GM12878 (cell line): Measurements from ENCODE around the gene MCTS1. TPM values are rescaled to one million over a fixed set of nuclear protein-coding genes. Genes with fewer than 3 reads are reported as not detected.

Experiments
- ATAC-seq: fragments of 200-7000 bp; cut with Tn5 transposase; 3 replicates; pipeline ENCODE4 v1.9.1; 2020; ENCODE audit warnings: mild to moderate bottlenecking, moderate library complexity
- BruUV-seq: library from RNA; stranded (reverse); fragments of 400-500 nt; replicated peaks from 2 replicates; lab custom pipeline; 2021; lab: Mats Ljungman, UMichigan
- CTCF ChIA-PET: fragments of 300-600 bp; sonication (Branson Sonifier 250); formaldehyde crosslinking; extraction: SDS; loops from one replicate; lab custom pipeline; 2021; ENCODE audit warnings: inconsistent platforms; lab: Yijun Ruan, JAX
- POLR2A ChIA-PET: fragments of 350-600 bp; formaldehyde crosslinking; extraction: SDS; loops from one replicate; lab custom pipeline; 2021; ENCODE audit warnings: inconsistent platforms; lab: Charles Lee
- RAD21 ChIA-PET: fragments of 300-600 bp; sonication (Branson Sonifier 250); formaldehyde crosslinking; loops from one replicate; lab custom pipeline; 2023; ENCODE audit warnings: antibody characterized with exemption; ENCODE audit not compliant: unreplicated experiment; lab: Charles Lee
- SMC1A ChIA-PET: fragments of 300-600 bp; sonication (Branson Sonifier 250); formaldehyde crosslinking; loops from one replicate; lab custom pipeline; 2023; ENCODE audit not compliant: unreplicated experiment, uncharacterized antibody; lab: Charles Lee
- DNase-seq: peaks from one replicate; pipeline ENCODE4 v3.0.0-alpha.2; 2011; ENCODE audit warnings: low read depth, low spot score
- FAIRE-seq: peaks from 3 replicates; lab custom pipeline; 2011; peaks lifted over from hg19 to GRCh38; lab: Jason Lieb, UNC
- H2AFZ ChIP-seq: 2 replicates; pipeline ENCODE4 v1.6.0; 2011; ENCODE audit warnings: low read depth, low read length, control low read depth; ENCODE audit not compliant: control insufficient read depth
- H3K27ac ChIP-seq: 2 replicates; pipeline ENCODE4 v1.5.1; 2011; ENCODE audit warnings: control low read depth; ENCODE audit not compliant: control insufficient read depth, insufficient read depth
- H3K27me3 ChIP-seq, 2 experiments: replicated peaks in 1 of 2; 2 replicates each; pipeline versions ENCODE4 v1.6.0 to v1.6.1; 2011; ENCODE audit warnings: low read length in 1 of 2; ENCODE audit not compliant: control insufficient read depth in 2 of 2, insufficient read depth in 2 of 2
- H3K36me3 ChIP-seq, 2 experiments: 2 replicates each; pipeline ENCODE4 v1.5.1; 2011; ENCODE audit warnings: low read length in 1 of 2; ENCODE audit not compliant: control insufficient read depth in 2 of 2, insufficient read depth in 2 of 2
- H3K4me1 ChIP-seq: 2 replicates; pipeline ENCODE4 v1.6.1; 2011; ENCODE audit warnings: mild to moderate bottlenecking, low read length, moderate library complexity, mixed read lengths; ENCODE audit not compliant: control insufficient read depth, insufficient read depth
- H3K4me2 ChIP-seq: 2 replicates; pipeline ENCODE4 v1.6.0; 2011; ENCODE audit warnings: control low read depth; ENCODE audit not compliant: control insufficient read depth, insufficient read depth
- H3K4me3 ChIP-seq: fragments of 200-600 bp; sonication (generic); 2 replicates; pipeline ENCODE4 v1.5.1; 2016
- H3K79me2 ChIP-seq: 2 replicates; pipeline ENCODE4 v1.6.0; 2011; ENCODE audit warnings: low read length; ENCODE audit not compliant: control insufficient read depth, insufficient read depth
- H3K9ac ChIP-seq: 2 replicates; pipeline ENCODE4 v1.8.0; 2011; ENCODE audit warnings: low read length, control low read depth, mixed read lengths; ENCODE audit not compliant: control insufficient read depth, insufficient read depth
- H3K9me3 ChIP-seq: replicated peaks from 3 replicates; pipeline ENCODE4 v1.5.1; 2011; ENCODE audit warnings: mild to moderate bottlenecking, low read length; ENCODE audit not compliant: control insufficient read depth, insufficient read depth
- H4K20me1 ChIP-seq: 2 replicates; pipeline ENCODE4 v1.6.0; 2011; ENCODE audit not compliant: control insufficient read depth, insufficient read depth
- FOXK2 ChIP-seq: fragments of 450-650 bp; IDR thresholded peaks from 2 replicates; pipeline ENCODE4 v1.6.1; 2017; ENCODE audit warnings: mild to moderate bottlenecking, moderate library complexity
- FOXM1 ChIP-seq: IDR thresholded peaks from 2 replicates; pipeline ENCODE4 v1.6.1; 2012; ENCODE audit warnings: low read depth, mild to moderate bottlenecking, inconsistent platforms, low read length, moderate library complexity
- HDGF ChIP-seq: fragments of 450-650 bp; IDR thresholded peaks from 2 replicates; pipeline ENCODE4 v1.6.1; 2016; ENCODE audit warnings: antibody characterized with exemption
- MEF2A ChIP-seq: IDR thresholded peaks from 2 replicates; pipeline ENCODE4 v1.6.1; 2011; ENCODE audit warnings: low read depth, mild to moderate bottlenecking, low read length, moderate library complexity; ENCODE audit not compliant: insufficient read depth
- MEF2B ChIP-seq: fragments of 450-650 bp; IDR thresholded peaks from 2 replicates; pipeline ENCODE4 v1.6.1; 2018; ENCODE audit warnings: mild to moderate bottlenecking, moderate library complexity; ENCODE audit not compliant: partially characterized antibody, poor library complexity, severe bottlenecking
- PKNOX1 ChIP-seq: fragments of 450-650 bp; IDR thresholded peaks from 2 replicates; pipeline ENCODE4 v1.6.1; 2016; ENCODE audit warnings: mild to moderate bottlenecking
- SMAD5 ChIP-seq: IDR thresholded peaks from 2 replicates; pipeline ENCODE4 v1.6.1; 2016; ENCODE audit warnings: antibody characterized with exemption, low read depth
- STAT1 ChIP-seq: fragments of 450-650 bp; conservative IDR thresholded peaks from 2 replicates; pipeline ENCODE4 v1.6.1; 2014; ENCODE audit warnings: antibody characterized with exemption, mild to moderate bottlenecking
- TCF3 ChIP-seq: IDR thresholded peaks from 2 replicates; pipeline ENCODE4 v1.6.1; 2012; ENCODE audit warnings: low read depth, mild to moderate bottlenecking, low read length, borderline replicate concordance; ENCODE audit not compliant: insufficient read depth
- WGBS: methylation state at CpG from one replicate; pipeline ENCODE4 v1.1.6; 2016; ENCODE audit warnings: low lambda C conversion rate; ENCODE audit not compliant: insufficient replicate concordance, insufficient coverage; ENCODE audit errors: missing lambda C conversion rate; 5-methylcytosine and 5-hydroxymethylcytosine counted together
- in situ Hi-C: fragments of 300-500 bp; cut with MboI; formaldehyde crosslinking; loops from 9 replicates; pipeline ENCODE4 v1.14.3; 2018; ENCODE audit warnings: mixed read lengths
- intact Hi-C: fragments of 100-400 bp; cut with micrococcal nuclease; formaldehyde crosslinking; loops from one replicate; pipeline ENCODE4 v1.14.2; 2022; ENCODE audit not compliant: unreplicated experiment
- polyA plus RNA-seq, 11 experiments: library from polyadenylated mRNA; depleted of rRNA in 4 of 11; unstranded in 6 of 11; stranded (reverse) in 5 of 11; fragments of >200 nt; fragmentation: Nextera tagmentation in 4 of 11; fragmentation: Illumina TruSeq in 1 of 11; extraction: Ambion mirVana in 4 of 11; extraction: Trizol in 1 of 11; gene quantifications; 1 replicate in 1 of 11; 2 replicates in 10 of 11; pipeline versions ENCODE4 v1.2.1 to v1.2.3, GENCODE V29; 2011 to 2016; ENCODE audit warnings: inconsistent platforms in 2 of 11, missing spikeins in 2 of 11, low read depth in 1 of 11
- total RNA-seq, 4 experiments: library from RNA; depleted of rRNA in 3 of 4; stranded (reverse); fragments of >200 nt in 3 of 4; fragmentation: Illumina TruSeq in 1 of 4; extraction: Trizol in 1 of 4; gene quantifications; 2 replicates each; pipeline versions ENCODE4 v1.2.1 to v1.2.3, GENCODE V29; 2013 to 2021

MCTS1 gene
- total and polyA plus RNA-seq, 10 of the 15 experiments (the other 5 are each of a cell fraction or from before 2014, with no cell fraction given) = 59.5 to 238 (median 115) TPM

GRCh38 chrX:120614816-120615215, 10.9 kb downstream of the MCTS1 start (continued):
- no peak for TF ChIP-seq STAT1
- no peak for TF ChIP-seq FOXK2
- TF ChIP-seq FOXM1 = no peak
- no peak for TF ChIP-seq TCF3
- no peak for TF ChIP-seq MEF2B
- no peak for TF ChIP-seq SMAD5
- TF ChIP-seq, all 136 proteins: peak for 0

GRCh38 chrX:120617996-120618630, 14.2 kb downstream of the MCTS1 start:
- ChIA-PET SMC1A (interaction anchor here (0.6 to 2.2 kb wide), 4 partner anchors 9 to 136 kb away, joined by 3 to 12 read pairs (median 4); no protein-coding TSS in a partner anchor), RAD21 (interaction anchor here (0.9 to 2.2 kb wide), 4 partner anchors 10 to 58 kb away, joined by 3 to 12 read pairs (median 6); partner anchors contain the start of gene CUL4B)
- no peak for FAIRE-seq

More at GRCh38 chrX:120617996-120618630, 14.2 kb downstream of the MCTS1 start:
- no peak overlapping the region for H2AFZ ChIP-seq
- ATAC-seq = peak; percentile 71
- H4K20me1 ChIP-seq = no peaks in the 10 kb centered on the region
- no peaks in the 10 kb centered on the region for H3K9me3 ChIP-seq
- H3K9ac ChIP-seq = no peak overlapping the region
- DNase-seq = no peak
- peaks cover 4% of the 10 kb centered on the region for H3K4me1 ChIP-seq
- H3K79me2 ChIP-seq = no peaks in the 10 kb centered on the region
- peak; percentile 48; the same call in 1 of the 2 replicates for TF ChIP-seq PKNOX1
- no peak for TF ChIP-seq HDGF
- TF ChIP-seq MEF2A = peak; percentile 52; the same call in 1 of the 2 replicates
- peak overlapping the region; percentile 6; the same call in 1 of the 2 replicates for H3K27ac ChIP-seq
- in situ Hi-C loops (no loop called here), intact Hi-C loops (no loop called here)
- ChIA-PET CTCF (interaction anchor here (0.9 to 1.9 kb wide), 6 partner anchors 10 to 151 kb away, joined by 3 to 8 read pairs (median 4); no protein-coding TSS in a partner anchor), POLR2A (interaction anchor here (0.8 to 1.6 kb wide), 5 partner anchors 9 to 47 kb away, joined by 3 to 6 read pairs (median 4); partner anchors contain the start of gene MCTS1)
- 37% methylated on average over 5 of the region's 5 CpGs for WGBS
- H3K4me2 ChIP-seq = 0 out of 2 replicates have a peak overlapping the region, but pooled peaks have one; percentile 3
- BruUV-seq = no TSS peak
- H3K27me3 ChIP-seq = no peaks in the 10 kb centered on the region
- no peak overlapping the region for H3K4me3 ChIP-seq
- peaks cover 0 to 4% of the 10 kb centered on the region in 2 experiments; a peak in 1 of 4 replicates for H3K36me3 ChIP-seq
